HUES64 (cell line): ENCODE results near the gene EPHB1.
"Not testable (repeated sequence)": the region's sequence is repeated elsewhere in the genome, so short reads cannot be mapped to it uniquely, and the experiment has no call there.

Experiments
- H3K27ac ChIP-seq: 2 replicates; pipeline ENCODE4 v1.7.0; 2013; ENCODE audit warnings: low read depth, low read length, inconsistent platforms
- H3K27me3 ChIP-seq: 2 replicates; pipeline ENCODE4 v1.6.1; 2013; ENCODE audit warnings: mild to moderate bottlenecking, low read length; ENCODE audit not compliant: insufficient read depth
- H3K36me3 ChIP-seq: 2 replicates; pipeline ENCODE4 v1.6.1; 2013; ENCODE audit warnings: mild to moderate bottlenecking, low read length; ENCODE audit not compliant: insufficient read depth
- H3K4me1 ChIP-seq: 2 replicates; pipeline ENCODE4 v1.6.1; 2013; ENCODE audit warnings: mild to moderate bottlenecking, low read length, moderate library complexity; ENCODE audit not compliant: insufficient read depth
- H3K4me3 ChIP-seq: 2 replicates; pipeline ENCODE4 v1.5.1; 2013; ENCODE audit warnings: mild to moderate bottlenecking, low read length, moderate library complexity
- H3K9ac ChIP-seq: 2 replicates; pipeline ENCODE4 v1.6.1; 2013; ENCODE audit warnings: mild to moderate bottlenecking, low read depth, low read length
- H3K9me3 ChIP-seq: 2 replicates; pipeline ENCODE4 v1.6.1; 2013; ENCODE audit warnings: low read depth, low read length; ENCODE audit not compliant: insufficient read depth
- WGBS: fragments of 150-250, 120-280 bp; methylation state at CpG from one replicate; pipeline ENCODE4 v1.1.7; 2013; ENCODE audit warnings: missing lambda C conversion rate; 5-methylcytosine and 5-hydroxymethylcytosine counted together

The EPHB1 gene

DNA sequence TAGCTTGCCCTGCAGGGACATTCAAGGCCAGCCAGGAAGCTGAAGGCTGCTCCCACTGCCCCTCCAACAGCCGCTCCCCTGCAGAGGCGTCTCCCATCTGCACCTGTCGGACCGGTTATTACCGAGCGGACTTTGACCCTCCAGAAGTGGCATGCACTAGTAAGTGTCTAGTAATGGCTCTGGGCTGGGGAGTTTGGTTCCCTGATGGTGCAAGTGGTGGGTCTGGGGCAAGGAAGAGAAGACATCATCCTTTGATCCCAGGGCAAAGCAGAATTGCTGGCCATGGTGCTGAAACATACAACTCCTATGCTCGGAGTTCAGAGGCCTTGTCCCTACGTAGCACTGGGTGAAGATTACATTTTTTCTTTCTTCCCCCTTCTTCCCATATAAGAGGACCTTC lies 311.4 kb downstream of the EPHB1 start:
- no peaks in the 10 kb centered on the region for H3K27me3 ChIP-seq
- 71% methylated on average over 8 of the region's 8 CpGs for WGBS
- H3K4me3 ChIP-seq = no peak overlapping the region
- H3K36me3 ChIP-seq = no peaks in the 10 kb centered on the region
- peaks cover 6% of the 10 kb centered on the region for H3K4me1 ChIP-seq
- no peak overlapping the region for H3K27ac ChIP-seq
- H3K9ac ChIP-seq = no peak overlapping the region
- no peaks in the 10 kb centered on the region for H3K9me3 ChIP-seq

DNA sequence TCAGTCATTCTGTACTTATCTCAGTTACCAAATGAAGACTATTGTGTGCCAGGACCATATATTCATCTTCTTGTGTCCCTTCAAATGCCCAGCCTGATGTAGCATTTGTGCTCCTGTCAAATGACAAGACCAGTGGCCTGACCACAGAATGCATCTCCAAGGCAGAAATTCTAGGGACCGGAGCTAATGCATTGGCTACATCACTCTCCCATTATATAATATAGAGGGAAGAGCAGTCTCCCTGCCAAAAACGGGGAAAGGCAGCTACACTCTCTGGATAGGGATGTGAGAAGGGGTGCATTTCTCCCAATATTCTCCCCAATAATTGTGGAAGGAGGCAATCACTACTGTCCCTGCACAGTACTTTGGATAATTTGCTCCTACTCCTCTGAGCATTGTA lies 312.0 kb downstream of the EPHB1 start:
- WGBS = no CpG with 5 or more reads among the region's 2 CpGs
- Histone ChIP-seq H3K9me3 (no peaks in the 10 kb centered on the region), H3K4me3 (no peak overlapping the region)

DNA sequence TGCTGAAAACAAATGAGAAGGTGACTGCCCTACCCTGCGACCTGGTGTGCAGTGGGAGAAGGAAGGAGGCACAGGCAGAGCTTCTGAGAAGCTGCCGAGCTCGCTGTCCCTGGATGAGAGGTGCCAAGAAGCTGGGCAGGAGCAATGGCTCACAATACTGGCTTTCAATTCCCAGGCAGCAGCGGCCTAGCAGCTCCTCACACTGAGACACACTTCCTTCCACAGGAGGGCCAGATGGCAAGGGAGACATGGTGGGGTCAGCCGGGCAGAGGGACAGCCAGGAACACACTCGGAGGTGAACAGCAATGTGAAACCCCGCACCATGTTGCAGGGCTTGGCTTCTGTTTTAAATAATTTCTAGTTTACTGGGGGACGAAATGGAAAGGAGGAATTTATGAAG lies 314.6 kb downstream of the EPHB1 start:
- Histone ChIP-seq H3K9me3 (no peaks in the 10 kb centered on the region), H3K4me3 (no peak overlapping the region), H3K27me3 (no peaks in the 10 kb centered on the region), H3K27ac (no peak overlapping the region), H3K36me3 (no peaks in the 10 kb centered on the region), H3K4me1 (no peaks in the 10 kb centered on the region), H3K9ac (no peak overlapping the region)
- WGBS = 86% methylated on average over 8 of the region's 8 CpGs

More for the DNA sequence above, 312.0 kb downstream of the EPHB1 start:
- no peak overlapping the region for H3K27ac ChIP-seq
- no peaks in the 10 kb centered on the region for H3K36me3 ChIP-seq
- H3K9ac ChIP-seq = no peak overlapping the region
- peaks cover 6% of the 10 kb centered on the region for H3K4me1 ChIP-seq
- H3K27me3 ChIP-seq = no peaks in the 10 kb centered on the region

DNA sequence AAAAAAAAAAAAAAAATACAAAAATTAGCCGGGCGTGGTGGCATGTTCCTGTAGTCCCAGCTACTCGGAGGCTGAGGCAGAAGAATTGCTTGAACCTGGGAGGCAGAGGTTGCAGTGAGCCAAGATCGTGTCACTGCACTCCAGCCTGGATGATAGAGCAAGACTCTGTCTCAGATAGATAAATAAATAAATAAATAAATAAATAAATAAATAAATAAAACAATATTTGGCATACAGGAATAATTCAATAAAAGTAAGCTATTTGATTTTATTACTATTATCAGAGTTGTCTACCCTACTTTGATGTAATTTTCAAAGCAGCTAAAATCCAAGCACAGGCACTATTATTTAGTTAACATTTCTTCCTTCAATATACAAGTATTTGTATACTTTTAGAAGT lies 319.5 kb downstream of the EPHB1 start:
- H3K27me3 ChIP-seq, H3K9ac ChIP-seq, H3K4me3 ChIP-seq, H3K36me3 ChIP-seq, H3K27ac ChIP-seq, H3K9me3 ChIP-seq, H3K4me1 ChIP-seq: not testable (repeated sequence)
- 93% methylated on average over 4 of the region's 4 CpGs for WGBS

DNA sequence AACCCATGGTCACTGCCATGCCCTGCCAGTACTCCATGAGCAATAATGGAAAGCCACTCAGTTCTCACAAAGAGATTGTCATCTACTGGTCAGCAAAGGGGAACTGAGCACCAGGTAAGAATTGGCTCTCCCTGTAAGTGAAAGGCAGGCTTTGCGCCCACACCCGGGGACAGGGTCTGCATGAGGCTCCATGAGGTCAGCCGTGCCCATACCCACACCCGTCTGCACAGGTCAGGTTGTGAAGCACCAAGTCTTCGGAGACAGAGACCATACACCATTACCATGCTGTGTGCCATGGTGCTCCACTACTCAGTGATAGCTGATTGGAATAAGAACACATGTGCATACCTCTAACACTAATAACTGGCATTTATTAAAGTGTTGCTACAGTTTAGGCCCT lies 322.9 kb downstream of the EPHB1 start:
- H3K36me3 ChIP-seq = no peaks in the 10 kb centered on the region
- H3K27ac ChIP-seq = no peak overlapping the region
- H3K4me3 ChIP-seq = no peak overlapping the region
- H3K9me3 ChIP-seq = no peaks in the 10 kb centered on the region
- no peaks in the 10 kb centered on the region for H3K27me3 ChIP-seq
- H3K9ac ChIP-seq = no peak overlapping the region
- 68% methylated on average over 5 of the region's 5 CpGs for WGBS
- no peaks in the 10 kb centered on the region for H3K4me1 ChIP-seq

DNA sequence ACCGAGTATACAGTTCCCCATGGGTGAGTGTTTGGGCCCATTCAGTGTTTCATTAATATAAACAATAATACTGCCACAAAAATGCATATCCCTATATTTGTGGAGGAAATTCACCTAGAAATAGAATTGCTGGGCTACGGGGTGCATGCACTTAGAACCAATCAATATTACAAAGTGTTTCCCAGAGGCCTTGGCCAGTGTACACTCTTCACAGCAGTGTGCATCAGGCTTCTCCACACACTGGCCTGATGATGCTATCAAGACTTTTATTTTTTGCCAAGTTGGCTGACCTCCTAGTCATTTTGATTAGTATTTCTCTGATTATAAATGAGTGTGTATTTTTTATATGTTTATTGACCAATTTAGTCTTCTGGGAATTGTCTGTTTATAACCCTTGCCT lies 323.7 kb downstream of the EPHB1 start:
- no peaks in the 10 kb centered on the region for H3K9me3 ChIP-seq
- no peak overlapping the region for H3K4me3 ChIP-seq
- H3K36me3 ChIP-seq = no peaks in the 10 kb centered on the region
- H3K27ac ChIP-seq = no peak overlapping the region
- no peaks in the 10 kb centered on the region for H3K27me3 ChIP-seq
- no peaks in the 10 kb centered on the region for H3K4me1 ChIP-seq
- 88% methylated on average over 2 of the region's 2 CpGs for WGBS
- no peak overlapping the region for H3K9ac ChIP-seq

DNA sequence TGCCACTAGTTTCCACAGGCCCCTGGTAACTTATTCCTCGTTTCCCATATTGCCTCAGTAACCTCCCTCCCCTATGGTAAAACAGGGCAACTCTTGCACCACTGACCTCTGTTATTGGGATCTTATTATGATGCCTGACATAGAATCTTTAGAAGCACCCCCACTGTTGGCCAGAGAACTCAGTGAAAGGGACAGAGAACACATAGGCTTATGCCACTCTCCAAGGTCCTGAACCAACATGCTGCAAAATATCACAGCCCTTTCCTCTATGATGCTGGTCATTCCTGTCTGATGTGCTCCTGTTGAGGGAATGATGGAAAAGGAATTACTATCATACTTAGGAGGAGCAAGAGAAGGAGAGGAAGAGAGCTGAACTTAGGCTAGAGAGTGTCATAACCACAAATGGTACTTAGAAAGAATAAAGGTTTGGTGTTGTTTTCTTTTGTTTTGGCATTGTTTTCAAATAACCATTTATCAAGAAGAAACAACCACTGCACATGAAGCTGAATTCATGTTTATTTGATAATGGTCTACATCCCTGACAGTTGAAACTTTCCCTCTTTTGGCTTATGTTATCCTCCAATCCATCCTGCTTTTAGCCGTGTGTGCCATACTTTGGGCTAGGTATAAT lies 330.2 kb downstream of the EPHB1 start:
- H3K27me3 ChIP-seq = no peaks in the 10 kb centered on the region
- H3K27ac ChIP-seq = no peak overlapping the region
- no peaks in the 10 kb centered on the region for H3K36me3 ChIP-seq
- H3K4me3 ChIP-seq = no peak overlapping the region
- H3K9me3 ChIP-seq = no peaks in the 10 kb centered on the region
- H3K4me1 ChIP-seq = no peaks in the 10 kb centered on the region
- H3K9ac ChIP-seq = no peak overlapping the region
- 87% methylated on average over 2 of the region's 2 CpGs for WGBS

DNA sequence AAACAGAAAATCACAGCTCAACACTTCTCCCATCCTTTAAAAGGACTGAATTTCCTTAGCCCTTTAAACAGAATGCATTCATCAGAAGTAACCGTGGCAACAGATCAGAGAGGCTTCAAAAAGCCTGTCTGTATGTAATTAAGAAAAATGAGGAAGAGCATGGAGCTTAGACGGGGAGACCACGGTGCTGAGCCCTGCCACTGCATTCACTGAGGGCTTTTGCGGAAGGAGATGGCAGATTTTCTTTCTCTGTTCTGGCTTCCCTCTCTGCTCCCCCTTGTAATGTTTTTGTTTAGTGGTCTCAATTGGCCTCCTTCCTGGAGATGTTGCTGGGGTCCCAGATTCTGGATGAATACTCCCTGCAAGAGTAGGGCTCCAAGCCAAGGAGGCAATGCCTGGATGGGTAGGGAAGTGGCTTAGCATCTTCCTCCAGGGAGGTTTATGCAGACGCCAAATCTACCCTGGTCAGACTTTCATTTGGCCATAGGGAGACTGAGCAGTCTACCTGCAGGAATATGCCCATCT lies 332.9 kb downstream of the EPHB1 start:
- WGBS = 89% methylated on average over 5 of the region's 5 CpGs
- Histone ChIP-seq H3K27ac (no peak overlapping the region), H3K4me1 (no peaks in the 10 kb centered on the region)

DNA sequence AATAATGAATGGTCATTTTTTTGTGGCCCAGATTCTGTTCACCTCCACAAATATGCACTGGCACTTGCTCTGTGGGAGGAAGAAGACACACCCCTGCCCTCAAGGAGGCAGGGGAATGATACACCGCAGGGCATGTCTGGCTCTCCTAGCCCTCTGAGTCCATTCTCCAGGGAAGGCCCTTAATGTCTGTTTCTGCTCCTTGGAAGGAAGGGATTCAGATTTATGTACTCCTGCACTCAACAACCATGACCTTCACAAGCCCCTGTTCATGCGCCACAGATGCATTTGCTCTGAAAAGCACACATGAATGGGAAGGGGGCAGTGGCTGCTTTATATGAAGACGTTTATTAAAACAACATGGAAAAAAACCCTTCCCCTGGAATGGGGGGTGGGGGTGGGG lies 333.8 kb downstream of the EPHB1 start:
- Histone ChIP-seq H3K9ac (no peak overlapping the region), H3K4me3 (no peak overlapping the region), H3K9me3 (no peaks in the 10 kb centered on the region), H3K27me3 (no peaks in the 10 kb centered on the region), H3K27ac (no peak overlapping the region), H3K36me3 (no peaks in the 10 kb centered on the region), H3K4me1 (no peaks in the 10 kb centered on the region)
- WGBS = 88% methylated on average over 3 of the region's 3 CpGs

More for the DNA sequence above, 332.9 kb downstream of the EPHB1 start:
- Histone ChIP-seq H3K36me3 (no peaks in the 10 kb centered on the region), H3K9me3 (no peaks in the 10 kb centered on the region), H3K27me3 (no peaks in the 10 kb centered on the region), H3K9ac (no peak overlapping the region), H3K4me3 (no peak overlapping the region)

DNA sequence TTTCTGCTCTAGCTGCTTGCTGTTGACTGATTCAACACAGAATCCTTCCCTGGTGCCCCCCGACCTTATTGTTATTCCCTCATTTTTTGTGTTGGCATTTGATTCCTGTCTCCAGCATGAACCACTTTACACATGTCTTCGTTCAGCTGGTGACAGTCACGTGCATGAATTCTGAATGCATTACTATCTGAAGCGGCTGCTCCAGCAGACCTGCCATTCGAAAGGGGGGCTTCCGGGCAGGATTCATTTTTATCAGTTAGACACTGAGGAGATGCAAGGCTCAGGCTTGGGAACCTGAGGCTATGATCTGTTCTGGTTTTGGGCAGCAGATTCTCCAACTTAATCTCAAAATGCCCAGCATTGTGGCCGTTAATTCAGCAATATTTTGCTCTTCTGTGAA lies 336.2 kb downstream of the EPHB1 start:
- no peaks in the 10 kb centered on the region for H3K36me3 ChIP-seq
- no peak overlapping the region for H3K27ac ChIP-seq
- H3K4me1 ChIP-seq = no peaks in the 10 kb centered on the region
- H3K4me3 ChIP-seq = no peak overlapping the region
- H3K9me3 ChIP-seq = no peaks in the 10 kb centered on the region
- no peaks in the 10 kb centered on the region for H3K27me3 ChIP-seq
- WGBS = 93% methylated on average over 7 of the region's 7 CpGs
- no peak overlapping the region for H3K9ac ChIP-seq

DNA sequence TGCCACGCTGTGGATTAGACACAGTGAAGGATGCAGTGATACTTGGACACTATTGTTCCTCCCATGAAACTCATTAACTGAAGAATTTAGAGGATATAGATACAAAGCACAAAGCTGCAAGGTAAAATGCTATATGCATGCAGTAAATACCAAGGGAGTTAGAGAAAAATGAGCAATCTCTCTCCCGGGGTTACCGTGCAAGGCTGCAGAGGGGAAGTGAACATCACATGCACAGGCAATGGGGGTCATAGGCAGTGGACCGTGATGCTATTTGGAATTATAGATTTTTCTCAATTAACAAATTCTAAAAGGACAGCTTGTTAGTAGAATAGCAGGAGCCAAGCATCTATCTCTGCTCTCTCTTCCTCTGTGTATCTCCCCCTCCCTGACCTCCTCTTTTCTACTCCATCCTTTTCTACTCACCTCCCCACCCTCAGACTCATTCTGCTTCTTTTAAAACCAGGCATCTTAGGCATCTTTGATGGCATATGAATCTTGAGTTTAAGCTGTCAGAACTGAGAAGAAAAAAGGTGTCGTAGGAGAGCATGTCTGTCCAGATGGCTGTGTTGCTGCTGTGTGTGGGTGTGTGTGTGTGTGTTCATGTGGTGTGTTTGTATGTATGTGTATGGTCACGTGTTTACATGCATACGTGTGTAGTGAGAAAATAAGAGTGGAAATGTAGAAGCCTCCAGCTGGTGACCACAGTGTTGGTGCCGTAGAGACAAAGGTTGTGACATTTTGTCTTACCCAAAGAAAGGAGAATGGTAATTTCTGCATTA lies 339.0 kb downstream of the EPHB1 start:
- H3K4me1 ChIP-seq = no peaks in the 10 kb centered on the region
- no peak overlapping the region for H3K27ac ChIP-seq
- 94% methylated on average over 7 of the region's 8 CpGs for WGBS
- no peaks in the 10 kb centered on the region for H3K36me3 ChIP-seq
- H3K9me3 ChIP-seq = no peaks in the 10 kb centered on the region
- H3K27me3 ChIP-seq = no peaks in the 10 kb centered on the region
- no peak overlapping the region for H3K9ac ChIP-seq
- no peak overlapping the region for H3K4me3 ChIP-seq
